ENCODE results near the gene MICB.

GRCh38 chr6:31532644-31533454, 34.9 kb downstream of the MICB start:
- 0 out of 2 replicates have a peak, but pooled peaks have one; percentile 10 for TF ChIP-seq POLR2AphosphoS5 (IDR thresholded peaks at IDR 0.05; ENCODE audit: low read depth, low read length)
- no peak for TF ChIP-seq REST (IDR thresholded peaks at IDR 0.05; ENCODE audit: low read depth)
- no peak for TF ChIP-seq EZH2phosphoT487 (IDR thresholded peaks at IDR 0.05; ENCODE audit: borderline replicate concordance)
- TF ChIP-seq EZH2 (IDR thresholded peaks at IDR 0.05) = no peak
- no peak for TF ChIP-seq CTCF (IDR thresholded peaks at IDR 0.05 in 2 of 3, conservative IDR thresholded peaks at IDR 0.05 in 1 of 3; ENCODE audit: borderline replicate concordance in 1 of 3, insufficient read depth in 1 of 3, low read depth in 2 of 3, low read length in 2 of 3)
- TF ChIP-seq POLR2A (IDR thresholded peaks at IDR 0.05; ENCODE audit: borderline replicate concordance, extremely low read depth, insufficient read depth, insufficient read length) = no peak
- TF ChIP-seq ZNF274 (IDR thresholded peaks at IDR 0.05; ENCODE audit: low read depth, low read length) = no peak
- no peak for TF ChIP-seq JUND (IDR thresholded peaks at IDR 0.05)
- TF ChIP-seq CEBPB (IDR thresholded peaks at IDR 0.05; ENCODE audit: low read depth) = no peak
- TF ChIP-seq MAX (IDR thresholded peaks at IDR 0.05) = no peak

All from HCT116 (cell line).